HCT116 (cell line): ENCODE measurements around the gene GPR61. TPM values are rescaled to one million over a fixed set of nuclear protein-coding genes. Genes with fewer than 3 reads are reported as not detected.

Experiments used
- ATAC-seq: fragments of 200-7000 bp; cut with Tn5 transposase; 2 replicates; pipeline ENCODE4 v1.9.1; 2020; ENCODE audit warnings: mild to moderate bottlenecking, moderate library complexity
- BruUV-seq: library from RNA; stranded (reverse); fragments of 400-500 nt; replicated peaks from 2 replicates; lab custom pipeline; 2021; lab: Mats Ljungman, UMichigan
- CTCF ChIA-PET: fragments of 300-600 bp; sonication (Branson Sonifier 250); formaldehyde crosslinking; loops from one replicate; lab custom pipeline; 2021; ENCODE audit warnings: antibody characterized with exemption; lab: Charles Lee
- POLR2A ChIA-PET: fragments of 300-600, 350-600 bp; sonication (Branson Sonifier 250); formaldehyde crosslinking; loops from one replicate; lab custom pipeline; 2021; ENCODE audit warnings: antibody characterized with exemption; lab: Charles Lee
- RAD21 ChIA-PET, 2 experiments: fragments of 300-600 bp; sonication (Branson Sonifier 250); formaldehyde crosslinking; loops; one replicate each; lab custom pipeline; 2023; ENCODE audit warnings: low total read pairs in 2 of 2; ENCODE audit not compliant: uncharacterized antibody in 2 of 2, unreplicated experiment in 2 of 2, low non-redundant PET in 1 of 2; lab: Charles Lee
- DNase-seq: peaks from one replicate; pipeline ENCODE4 v3.0.0-alpha.2; 2010; ENCODE audit warnings: low read depth, low spot score
- H2AFZ ChIP-seq: fragments of 200-600 bp; shearing (Covaris generic), sonication (generic); 2 replicates; pipeline ENCODE4 v1.6.1; 2017; ENCODE audit warnings: low read depth, mixed run types, mixed read lengths, antibody characterized with exemption, low read length; ENCODE audit not compliant: poor library complexity, severe bottlenecking
- H3K27ac ChIP-seq: 2 replicates; pipeline ENCODE4 v1.5.1; 2012; ENCODE audit warnings: low read depth, low read length
- H3K27me3 ChIP-seq: fragments of 200-600 bp; sonication (generic); 2 replicates; pipeline ENCODE4 v1.6.1; 2016; ENCODE audit warnings: mixed run types, low read length, mixed read lengths; ENCODE audit not compliant: insufficient read depth
- H3K36me3 ChIP-seq, 2 experiments: fragments of 200-500 bp in 1 of 2; fragments of 200-600 bp in 1 of 2; sonication (Bioruptor generic) in 1 of 2; sonication (generic) in 1 of 2; 2 replicates each; pipeline versions ENCODE4 v1.5.1 to v1.6.1; 2014 to 2016; ENCODE audit warnings: low read length in 2 of 2, inconsistent platforms in 1 of 2, mixed read lengths in 1 of 2, mixed run types in 1 of 2; ENCODE audit not compliant: insufficient read depth in 2 of 2, control insufficient read depth in 1 of 2
- H3K4me1 ChIP-seq, 2 experiments: fragments of 200-600 bp in 1 of 2; sonication (generic) in 1 of 2; 2 replicates each; pipeline versions ENCODE4 v1.5.1 to v1.6.1; 2012 to 2017; ENCODE audit warnings: low read length in 2 of 2, inconsistent platforms in 1 of 2, mild to moderate bottlenecking in 1 of 2, mixed read lengths in 1 of 2, mixed run types in 1 of 2, moderate library complexity in 1 of 2; ENCODE audit not compliant: insufficient read depth in 2 of 2, control insufficient read depth in 1 of 2
- H3K4me2 ChIP-seq: fragments of 200-600 bp; sonication (generic); 2 replicates; pipeline ENCODE4 v1.6.1; 2017; ENCODE audit warnings: mixed run types, low read length, mixed read lengths
- H3K4me3 ChIP-seq, 2 experiments: fragments of 200-600 bp in 1 of 2; sonication (generic) in 1 of 2; replicated peaks in 1 of 2; 2 replicates each; pipeline ENCODE4 v1.5.1; 2011 to 2016; ENCODE audit warnings: low read length in 2 of 2, control low read depth in 1 of 2, low read depth in 1 of 2, mild to moderate bottlenecking in 1 of 2, mixed read lengths in 1 of 2, mixed run types in 1 of 2
- H3K79me2 ChIP-seq: fragments of 200-600 bp; sonication (generic); 2 replicates; pipeline ENCODE4 v1.6.1; 2017; ENCODE audit warnings: mild to moderate bottlenecking, mixed run types, low read length, moderate library complexity, mixed read lengths; ENCODE audit not compliant: insufficient read depth
- H3K9ac ChIP-seq: fragments of 200-600 bp; sonication (generic); 2 replicates; pipeline ENCODE4 v1.6.1; 2016; ENCODE audit warnings: low read length, mixed read lengths
- H3K9me2 ChIP-seq: fragments of 200-600 bp; sonication (generic), shearing (Covaris generic); 2 replicates; pipeline ENCODE4 v1.6.1; 2017; ENCODE audit warnings: mixed run types, mild to moderate bottlenecking, moderate library complexity; ENCODE audit not compliant: insufficient read depth
- H3K9me3 ChIP-seq, 2 experiments: fragments of 200-500 bp in 1 of 2; fragments of 200-600 bp in 1 of 2; sonication (Bioruptor generic) in 1 of 2; sonication (generic) in 1 of 2; 2 replicates each; pipeline ENCODE4 v1.6.1; 2014 to 2017; ENCODE audit warnings: low read length in 2 of 2, mixed read lengths in 2 of 2, inconsistent platforms in 1 of 2, low read depth in 1 of 2, mild to moderate bottlenecking in 1 of 2, mixed run types in 1 of 2, moderate library complexity in 1 of 2; ENCODE audit not compliant: control insufficient read depth in 1 of 2, insufficient read depth in 1 of 2
- H4K20me1 ChIP-seq: fragments of 200-600 bp; sonication (generic), shearing (Covaris generic); 2 replicates; pipeline ENCODE4 v1.6.1; 2017; ENCODE audit warnings: mixed run types, mild to moderate bottlenecking, moderate library complexity; ENCODE audit not compliant: insufficient read depth
- ATF3 ChIP-seq: IDR thresholded peaks from 2 replicates; pipeline ENCODE4 v1.6.1; 2012
- CTCF ChIP-seq, 3 experiments: fragments of 200-600 bp in 1 of 3; sonication (generic) in 1 of 3; IDR thresholded peaks in 2 of 3; conservative IDR thresholded peaks in 1 of 3; 2 replicates each; pipeline ENCODE4 v1.5.1; 2012 to 2017; ENCODE audit warnings: low read depth in 2 of 3, low read length in 2 of 3, antibody characterized with exemption in 1 of 3, borderline replicate concordance in 1 of 3, control low read depth in 1 of 3, mild to moderate bottlenecking in 1 of 3, mixed read lengths in 1 of 3, mixed run types in 1 of 3, moderate library complexity in 1 of 3; ENCODE audit not compliant: insufficient read depth in 1 of 3
- EGR1 ChIP-seq: IDR thresholded peaks from 2 replicates; pipeline ENCODE4 v1.6.1; 2012; ENCODE audit warnings: low read depth
- ELF1 ChIP-seq: IDR thresholded peaks from 2 replicates; pipeline ENCODE4 v1.6.1; 2012; ENCODE audit warnings: low read depth, borderline replicate concordance
- EZH2 ChIP-seq: fragments of 200-600 bp; sonication (generic); IDR thresholded peaks from 2 replicates; pipeline ENCODE4 v1.6.1; 2017; ENCODE audit warnings: antibody characterized with exemption, mixed run types
- EZH2phosphoT487 ChIP-seq: fragments of 200-600 bp; IDR thresholded peaks from 2 replicates; pipeline ENCODE4 v1.6.1; 2018; ENCODE audit warnings: antibody characterized with exemption, borderline replicate concordance
- FOSL1 ChIP-seq: IDR thresholded peaks from 2 replicates; pipeline ENCODE4 v1.6.1; 2012; ENCODE audit warnings: low read depth
- POLR2A ChIP-seq: IDR thresholded peaks from 2 replicates; pipeline ENCODE4 v1.7.0; 2011; ENCODE audit warnings: borderline replicate concordance; ENCODE audit not compliant: insufficient read depth, insufficient read length; ENCODE audit errors: extremely low read depth
- POLR2AphosphoS5 ChIP-seq: IDR thresholded peaks from 2 replicates; pipeline ENCODE4 v1.6.1; 2011; ENCODE audit warnings: mild to moderate bottlenecking, low read depth, low read length, moderate library complexity
- SIN3A ChIP-seq: IDR thresholded peaks from 2 replicates; pipeline ENCODE4 v1.6.1; 2012; ENCODE audit warnings: low read depth
- SP1 ChIP-seq: IDR thresholded peaks from 2 replicates; pipeline ENCODE4 v1.6.1; 2012; ENCODE audit warnings: low read depth
- SRF ChIP-seq: IDR thresholded peaks from 2 replicates; pipeline ENCODE4 v1.6.1; 2012; ENCODE audit warnings: low read depth
- TCF7L2 ChIP-seq: IDR thresholded peaks from 2 replicates; pipeline ENCODE4 v1.7.0; 2011; ENCODE audit warnings: borderline replicate concordance, inconsistent platforms; ENCODE audit not compliant: insufficient read depth, insufficient read length; ENCODE audit errors: extremely low read depth
- YY1 ChIP-seq: IDR thresholded peaks from 2 replicates; pipeline ENCODE4 v1.6.1; 2011; ENCODE audit warnings: low read length, low read depth, moderate library complexity, mild to moderate bottlenecking; ENCODE audit not compliant: insufficient replicate concordance; ENCODE audit errors: extremely low read depth
- ZBTB33 ChIP-seq: IDR thresholded peaks from 2 replicates; pipeline ENCODE4 v1.6.1; 2011; ENCODE audit warnings: mild to moderate bottlenecking, low read length, moderate library complexity; ENCODE audit not compliant: insufficient replicate concordance; ENCODE audit errors: extremely low read depth
- ZNF274 ChIP-seq: fragments of 200-500 bp; sonication (Bioruptor generic); IDR thresholded peaks from 2 replicates; pipeline ENCODE4 v1.6.1; 2014; ENCODE audit warnings: mild to moderate bottlenecking, low read depth, low read length, inconsistent platforms
- intact Hi-C: fragments of 100-400 bp; cut with micrococcal nuclease; formaldehyde crosslinking; loops from 2 replicates; pipeline ENCODE4 v1.10.0; 2022
- total RNA-seq: library from RNA; stranded (reverse); gene quantifications from one replicate; pipeline ENCODE4 v1.2.1, GENCODE V29; 2021; ENCODE audit not compliant: unreplicated experiment

The GPR61 gene
- total RNA-seq, 1 experiment from 2014 or later, result not detected

GRCh38 chr1:109531380-109531779 lies 8.3 kb upstream of the GPR61 start:
- Histone ChIP-seq H3K27ac (no peak overlapping the region), H2AFZ (no peak overlapping the region), H3K27me3 (no peaks in the 10 kb centered on the region; the same call in 1 of the 2 replicates), H3K4me1 (peaks cover 4 to 14% of the 10 kb centered on the region in 2 experiments; a peak in 3 of 4 replicates), H3K4me2 (no peak overlapping the region), H3K9me2 (no peaks in the 10 kb centered on the region), H3K4me3 (no peak overlapping the region), H3K79me2 (no peaks in the 10 kb centered on the region), H3K36me3 (no peaks in the 10 kb centered on the region), H3K9me3 (no peaks in the 10 kb centered on the region), H4K20me1 (no peaks in the 10 kb centered on the region), H3K9ac (no peak overlapping the region)
- intact Hi-C loops, result loop anchor here (5.0 to 10.0 kb wide), 2 partner anchors 134 to 327 kb away; partner anchors contain the start of gene SORT1
- DNase-seq, result no peak
- ChIA-PET RAD21 (interaction anchor here (0.9 to 2.1 kb wide), 3 partner anchors 37 to 41 kb away, joined by 5 to 17 read pairs (median 5); partner anchors contain the start of gene CYB561D1 (in 1 of the 2)), POLR2A (interaction anchor here (1.1 kb wide), 1 partner anchor 41 kb away, joined by 3 read pairs; no protein-coding TSS in a partner anchor), CTCF (interaction anchor here (0.8 to 6.4 kb wide), 12 partner anchors 12 to 291 kb away, joined by 3 to 146 read pairs (median 8); partner anchors contain the start of genes AMIGO1, CYB561D1, PSRC1 and SORT1)
- no peak for ATAC-seq
- BruUV-seq, result no TSS peak
- TF ChIP-seq TCF7L2 (no peak), ZBTB33 (no peak), EZH2 (no peak), ZNF274 (no peak), CTCF (IDR thresholded peaks at IDR 0.05 in 2 of 3, conservative IDR thresholded peaks at IDR 0.05 in 1 of 3; ENCODE audit: borderline replicate concordance in 1 of 3, insufficient read depth in 1 of 3, low read depth in 2 of 3, low read length in 2 of 3) (no peak), SRF (no peak), ATF3 (no peak), EZH2phosphoT487 (no peak), ELF1 (no peak), POLR2AphosphoS5 (no peak), EGR1 (no peak), POLR2A (no peak), YY1 (no peak), SP1 (no peak), SIN3A (no peak), FOSL1 (no peak)
